GM20000 (cell line): ENCODE results near the gene UNC5C.

Experiments
- DNase-seq: peaks from one replicate; pipeline ENCODE4 v3.0.0; 2012; ENCODE audit warnings: low spot score
- CTCF ChIP-seq: IDR thresholded peaks from 2 replicates; pipeline ENCODE4 v1.5.1; 2012; ENCODE audit warnings: mild to moderate bottlenecking, control low read depth; ENCODE audit errors: extremely low read depth, missing control alignments

Gene UNC5C

GRCh38 chr4:95295157-95295556, 253.6 kb downstream of the UNC5C start:
- TF ChIP-seq CTCF = no peak
- DNase-seq = no peak

- no peak for DNase-seq
- TF ChIP-seq CTCF = no peak
Observed at GRCh38 chr4:95294321-95294720, 254.5 kb downstream of the UNC5C start.

- TF ChIP-seq CTCF = no peak
- no peak for DNase-seq
Observed at GRCh38 chr4:95293014-95293413, 255.8 kb downstream of the UNC5C start.

GRCh38 chr4:95290702-95291101, 258.1 kb downstream of the UNC5C start:
- TF ChIP-seq CTCF = no peak
- no peak for DNase-seq

GRCh38 chr4:95289028-95289634, 259.6 kb downstream of the UNC5C start:
- no peak for DNase-seq
- no peak for TF ChIP-seq CTCF

- no peak for TF ChIP-seq CTCF
- no peak for DNase-seq
Observed at GRCh38 chr4:95288552-95288951, 260.2 kb downstream of the UNC5C start.

- no peak for DNase-seq
- no peak for TF ChIP-seq CTCF
Observed at GRCh38 chr4:95285797-95286196, 263.0 kb downstream of the UNC5C start.
